Colonic mucosa (tissue), 4 donors: ENCODE measurements around the gene VWA2. TPM values are rescaled to one million over a fixed set of nuclear protein-coding genes. Genes with fewer than 3 reads are reported as not detected.

Experiments used
- DNase-seq: peaks from one replicate; pipeline ENCODE4 v3.0.0-alpha.2; 2020
- H3K27ac ChIP-seq: fragments of 200-600 bp; one replicate; pipeline ENCODE4 v1.8.0; 2021
- H3K27me3 ChIP-seq: fragments of 200-600 bp; one replicate; pipeline ENCODE4 v1.8.0; 2021
- H3K36me3 ChIP-seq: fragments of 200-600 bp; one replicate; pipeline ENCODE4 v1.8.0; 2021
- H3K4me1 ChIP-seq: fragments of 200-600 bp; one replicate; pipeline ENCODE4 v1.8.0; 2021; ENCODE audit warnings: mild to moderate bottlenecking
- H3K4me3 ChIP-seq: fragments of 200-600 bp; one replicate; pipeline ENCODE4 v1.8.0; 2021
- H3K9ac ChIP-seq, 2 donors: one replicate each; pipeline ENCODE4 v1.7.0; 2013; ENCODE audit warnings: control low read depth in 2 of 2, low read depth in 2 of 2, low read length in 2 of 2
- H3K9me3 ChIP-seq: fragments of 200-600 bp; one replicate; pipeline ENCODE4 v1.8.0; 2021
- CTCF ChIP-seq: fragments of 200-600 bp; IDR thresholded peaks from one replicate; pipeline ENCODE4 v1.8.0; 2022; ENCODE audit warnings: antibody characterized with exemption, mild to moderate bottlenecking
- intact Hi-C: fragments of 100-400 bp; cut with DNase I; formaldehyde crosslinking; loops from one replicate; pipeline ENCODE4 v1.14.1; 2022
- total RNA-seq, 2 donors: library from RNA; stranded (reverse); fragmentation: NEBNext Ultra II Directional in 1 of 2; extraction: Animal tissue kit (Norgen Biotek cat#: 25700) in 1 of 2; gene quantifications; one replicate each; pipeline ENCODE4 v1.2.1, GENCODE V29; 2021
- donor health status: healthy.
- donor health status: DM: no; HTN: no; CAD: no.
- donor health status: DM: no; HTN: no; CAD: no.

The VWA2 gene
- total RNA-seq, 2 donors from 2014 or later = 2.4 to 2.6 TPM

- Histone ChIP-seq H3K9me3 (no peaks in the 10 kb centered on the region), H3K9ac (peak overlapping the region in 1 of 2 donors; percentile 15), H3K4me1 (no peaks in the 10 kb centered on the region), H3K27ac (peak overlapping the region; percentile 25), H3K27me3 (no peaks in the 10 kb centered on the region), H3K36me3 (no peaks in the 10 kb centered on the region), H3K4me3 (no peak overlapping the region)
- TF ChIP-seq CTCF = no peak
- intact Hi-C loops = no loop called here
- DNase-seq = peak; percentile 58
These were observed 19.3 kb downstream of the VWA2 start for GRCh38 chr10:114258274-114258840.

- Histone ChIP-seq H3K27ac (peak overlapping the region; percentile 42), H3K27me3 (no peaks in the 10 kb centered on the region), H3K9me3 (no peaks in the 10 kb centered on the region), H3K4me1 (no peaks in the 10 kb centered on the region), H3K4me3 (no peak overlapping the region), H3K36me3 (no peaks in the 10 kb centered on the region), H3K9ac (no peak overlapping the region)
- TF ChIP-seq CTCF = no peak
- intact Hi-C loops = no loop called here
- no peak for DNase-seq
These were observed 20.8 kb downstream of the VWA2 start for GRCh38 chr10:114259824-114260223.

GRCh38 chr10:114260366-114260765 is 21.3 kb downstream of the VWA2 start:
- intact Hi-C loops = no loop called here
- TF ChIP-seq CTCF = no peak

GRCh38 chr10:114261076-114261475 is 22.0 kb downstream of the VWA2 start:
- no peak for DNase-seq
- Histone ChIP-seq H3K9me3 (no peaks in the 10 kb centered on the region), H3K4me1 (no peaks in the 10 kb centered on the region), H3K9ac (no peak overlapping the region), H3K36me3 (no peaks in the 10 kb centered on the region), H3K27ac (no peak overlapping the region), H3K27me3 (no peaks in the 10 kb centered on the region), H3K4me3 (no peak overlapping the region)
- intact Hi-C loops = no loop called here
- no peak for TF ChIP-seq CTCF

More at GRCh38 chr10:114260366-114260765, 21.3 kb downstream of the VWA2 start:
- H3K9me3 ChIP-seq = no peaks in the 10 kb centered on the region
- H3K4me1 ChIP-seq = no peaks in the 10 kb centered on the region
- no peaks in the 10 kb centered on the region for H3K27me3 ChIP-seq
- H3K9ac ChIP-seq = no peak overlapping the region
- H3K27ac ChIP-seq = peak overlapping the region; percentile 42
- no peak overlapping the region for H3K4me3 ChIP-seq
- DNase-seq = no peak
- no peaks in the 10 kb centered on the region for H3K36me3 ChIP-seq

- TF ChIP-seq CTCF = no peak
- Histone ChIP-seq H3K4me3 (no peak overlapping the region), H3K9ac (no peak overlapping the region), H3K9me3 (no peaks in the 10 kb centered on the region), H3K27me3 (no peaks in the 10 kb centered on the region), H3K27ac (no peak overlapping the region), H3K36me3 (no peaks in the 10 kb centered on the region), H3K4me1 (no peaks in the 10 kb centered on the region)
- no peak for DNase-seq
- intact Hi-C loops = no loop called here
These were observed 23.4 kb downstream of the VWA2 start for GRCh38 chr10:114262496-114262895.
